ENCODE data around the gene LIME1. TPM values are rescaled to one million over a fixed set of nuclear protein-coding genes. Genes with fewer than 3 reads are reported as not detected.

The LIME1 gene
- total RNA-seq, 4 donors from 2014 or later: 11.4 to 51.9 (median 17.6) TPM

GRCh38 chr20:63768591-63769515 is 32.4 kb downstream of the LIME1 start:
- Histone ChIP-seq H3K27me3 (no peaks in the 10 kb centered on the region), H3K27ac (no peak overlapping the region), H3K9me3 (no peaks in the 10 kb centered on the region), H3K4me1 (peaks cover 0 to 15% (median 0%) of the 10 kb centered on the region in 4 donors), H3K36me3 (peaks cover 0 to 48% (median 0%) of the 10 kb centered on the region in 3 donors), H3K4me3 (no peak overlapping the region)
- TF ChIP-seq POLR2A (IDR thresholded peaks at IDR 0.05): no peak
- TF ChIP-seq EP300 (IDR thresholded peaks at IDR 0.05): no peak
- TF ChIP-seq CTCF (IDR thresholded peaks at IDR 0.05): no peak
- DNase-seq (ENCODE audit: low spot score in 2 of 2): no peak
- 91% methylated on average over 22 to 26 of the region's 26 CpGs for WGBS, 2 donors

- 86 to 90% methylated on average over 31 of the region's 31 CpGs for WGBS, 2 donors
These were observed 33.5 kb downstream of the LIME1 start for GRCh38 chr20:63769891-63770474.

GRCh38 chr20:63771046-63771707 is 34.7 kb downstream of the LIME1 start:
- peaks cover 0 to 58% (median 0%) of the 10 kb centered on the region in 3 donors for H3K36me3 ChIP-seq
- WGBS, 2 donors: 92 to 94% methylated on average over 51 of the region's 52 CpGs
- TF ChIP-seq POLR2A (IDR thresholded peaks at IDR 0.05): no peak
- no peak for TF ChIP-seq CTCF (IDR thresholded peaks at IDR 0.05)
- TF ChIP-seq EP300 (IDR thresholded peaks at IDR 0.05): no peak

More at GRCh38 chr20:63769891-63770474, 33.5 kb downstream of the LIME1 start:
- Histone ChIP-seq H3K27me3 (no peaks in the 10 kb centered on the region), H3K36me3 (peaks cover 0 to 48% (median 0%) of the 10 kb centered on the region in 3 donors), H3K27ac (no peak overlapping the region), H3K4me1 (peaks cover 0 to 26% (median 0%) of the 10 kb centered on the region in 4 donors), H3K9me3 (no peaks in the 10 kb centered on the region), H3K4me3 (no peak overlapping the region)
- TF ChIP-seq CTCF (IDR thresholded peaks at IDR 0.05) (no peak), POLR2A (IDR thresholded peaks at IDR 0.05) (no peak), EP300 (IDR thresholded peaks at IDR 0.05) (no peak)
- no peak for DNase-seq (ENCODE audit: low spot score in 2 of 2)

GRCh38 chr20:63772781-63773518 is 36.5 kb downstream of the LIME1 start:
- H3K36me3 ChIP-seq: peaks cover 0 to 41% (median 0%) of the 10 kb centered on the region in 3 donors
- H3K4me3 ChIP-seq: no peak overlapping the region
- TF ChIP-seq EP300 (IDR thresholded peaks at IDR 0.05): no peak
- no peak for TF ChIP-seq CTCF (IDR thresholded peaks at IDR 0.05)
- no peak for TF ChIP-seq POLR2A (IDR thresholded peaks at IDR 0.05)
- H3K27ac ChIP-seq: peak overlapping the region in 1 of 4 donors; percentile 61
- WGBS, 2 donors: 56 to 66% methylated on average over 20 of the region's 20 CpGs
- H3K9me3 ChIP-seq: no peaks in the 10 kb centered on the region
- no peaks in the 10 kb centered on the region for H3K27me3 ChIP-seq
- H3K4me1 ChIP-seq: peaks cover 0 to 36% (median 0%) of the 10 kb centered on the region in 4 donors
- DNase-seq (ENCODE audit: low spot score in 2 of 2): no peak

More at GRCh38 chr20:63771046-63771707, 34.7 kb downstream of the LIME1 start:
- H3K4me1 ChIP-seq: peaks cover 0 to 36% (median 0%) of the 10 kb centered on the region in 4 donors
- DNase-seq (ENCODE audit: low spot score in 2 of 2): no peak
- no peaks in the 10 kb centered on the region for H3K27me3 ChIP-seq
- H3K9me3 ChIP-seq: no peaks in the 10 kb centered on the region
- no peak overlapping the region for H3K27ac ChIP-seq
- H3K4me3 ChIP-seq: no peak overlapping the region
